ENCODE data around the gene FBXW8.
A peak's percentile ranks its signal among the peaks of the same experiment; 100 is the strongest.

FBXW8 gene, protein sequence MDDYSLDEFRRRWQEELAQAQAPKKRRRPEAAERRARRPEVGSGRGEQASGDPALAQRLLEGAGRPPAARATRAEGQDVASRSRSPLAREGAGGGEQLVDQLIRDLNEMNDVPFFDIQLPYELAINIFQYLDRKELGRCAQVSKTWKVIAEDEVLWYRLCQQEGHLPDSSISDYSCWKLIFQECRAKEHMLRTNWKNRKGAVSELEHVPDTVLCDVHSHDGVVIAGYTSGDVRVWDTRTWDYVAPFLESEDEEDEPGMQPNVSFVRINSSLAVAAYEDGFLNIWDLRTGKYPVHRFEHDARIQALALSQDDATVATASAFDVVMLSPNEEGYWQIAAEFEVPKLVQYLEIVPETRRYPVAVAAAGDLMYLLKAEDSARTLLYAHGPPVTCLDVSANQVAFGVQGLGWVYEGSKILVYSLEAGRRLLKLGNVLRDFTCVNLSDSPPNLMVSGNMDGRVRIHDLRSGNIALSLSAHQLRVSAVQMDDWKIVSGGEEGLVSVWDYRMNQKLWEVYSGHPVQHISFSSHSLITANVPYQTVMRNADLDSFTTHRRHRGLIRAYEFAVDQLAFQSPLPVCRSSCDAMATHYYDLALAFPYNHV

DNA sequence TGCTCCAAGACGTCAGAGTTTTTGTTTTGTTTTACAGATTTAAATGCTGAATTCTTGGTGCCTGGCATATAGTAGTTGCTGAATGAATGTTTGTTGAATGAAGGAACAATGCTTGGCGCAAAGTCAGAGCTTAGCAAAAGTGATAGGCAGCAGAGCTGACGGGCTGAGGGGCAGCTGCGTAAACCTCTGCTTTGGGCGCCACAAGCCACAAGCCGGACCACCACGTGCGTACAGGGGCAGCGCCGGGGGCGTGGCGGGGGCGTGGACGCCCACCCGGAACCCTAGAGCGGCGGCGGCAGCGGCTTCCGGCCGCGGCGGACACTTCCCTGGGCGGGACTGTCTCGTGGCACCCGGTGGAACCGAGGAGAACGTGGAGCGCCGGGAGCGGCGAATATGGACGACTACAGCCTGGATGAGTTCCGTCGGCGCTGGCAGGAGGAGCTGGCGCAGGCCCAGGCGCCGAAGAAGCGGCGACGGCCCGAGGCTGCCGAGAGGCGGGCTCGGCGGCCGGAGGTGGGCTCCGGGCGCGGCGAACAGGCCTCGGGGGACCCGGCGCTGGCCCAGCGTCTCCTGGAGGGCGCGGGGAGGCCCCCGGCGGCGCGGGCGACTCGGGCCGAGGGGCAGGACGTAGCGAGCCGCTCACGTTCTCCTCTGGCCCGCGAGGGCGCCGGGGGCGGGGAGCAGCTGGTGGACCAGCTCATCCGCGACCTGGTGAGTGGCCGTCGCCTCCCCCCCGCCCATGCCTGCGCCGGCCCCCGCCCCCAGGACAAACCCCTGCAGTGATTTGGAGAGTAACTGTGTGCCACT is at the start of gene FBXW8:
Gene FBXW8 (plus strand): TSS at position 306 of the 807 bp plus-strand sequence. CDS start 88 bp downstream, at position 394.
- H3K4me3 Mint-ChIP-seq = peak within 1 kb of the TSS; percentile 88
- no peaks in the 10 kb centered on the region for H3K9me3 Mint-ChIP-seq
- peaks cover 38% of the 10 kb centered on the region for H3K4me1 Mint-ChIP-seq
- peaks cover 29% of the 10 kb centered on the region for H3K36me3 Mint-ChIP-seq
- CTCF ChIA-PET = no interaction called here
- peak within 1 kb of the TSS; percentile 81 for H3K27ac Mint-ChIP-seq
- H3K27me3 Mint-ChIP-seq = peaks cover 32% of the 10 kb centered on the region
- DNase-seq = peak; percentile 78

DNA sequence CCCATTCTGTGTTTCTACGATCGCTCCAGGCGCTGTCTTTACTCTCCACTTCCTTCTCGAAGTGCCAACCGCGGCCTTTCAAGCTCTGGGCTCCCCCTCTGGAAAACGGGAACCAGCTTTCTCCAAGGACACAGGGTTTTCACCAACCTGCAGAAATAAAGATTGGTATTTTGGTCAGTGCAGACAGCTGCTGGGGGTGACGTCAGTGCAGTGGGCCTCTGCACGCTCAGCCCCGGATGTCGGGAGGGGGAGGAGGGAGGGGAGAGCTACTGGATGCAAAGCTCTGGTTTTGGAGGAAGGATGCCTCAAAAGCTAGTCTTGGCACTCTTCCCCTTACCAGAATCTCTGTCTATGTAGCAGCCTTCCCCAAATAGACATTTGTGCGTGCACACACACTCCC is 49.4 kb upstream of the FBXW8 start:
- Mint-ChIP-seq H3K27ac (no peak overlapping the region), H3K36me3 (no peaks in the 10 kb centered on the region), H3K9me3 (no peaks in the 10 kb centered on the region), H3K4me1 (peaks cover 16% of the 10 kb centered on the region), H3K4me3 (no peak overlapping the region), H3K27me3 (peaks cover 72% of the 10 kb centered on the region)
- DNase-seq = peak; percentile 73
- CTCF ChIA-PET = interaction anchor here (0.8 kb wide), 1 partner anchor 253 kb away, joined by 3 read pairs; no protein-coding TSS in a partner anchor

DNA sequence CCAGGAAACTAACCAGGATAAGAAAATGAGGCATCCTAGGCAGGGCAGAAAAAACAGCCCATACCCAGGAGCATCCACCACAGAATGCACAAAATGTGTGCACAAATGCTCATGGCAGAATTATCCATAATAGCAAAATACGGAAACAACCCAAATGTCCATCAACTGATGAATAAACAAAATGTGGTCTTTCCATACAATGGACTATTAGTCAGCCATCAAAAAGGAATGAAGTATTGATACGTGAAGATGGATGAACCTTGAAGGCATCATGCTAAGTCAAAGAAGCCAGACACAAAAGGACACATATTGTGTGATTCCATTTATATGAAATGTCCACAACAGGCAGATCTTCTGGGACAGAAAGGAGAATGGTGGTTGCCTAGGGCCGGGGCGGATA is 48.6 kb upstream of the FBXW8 start:
- CTCF ChIA-PET = interaction anchor here (1.5 to 2.1 kb wide), 2 partner anchors 11 to 47 kb away, joined by 3 to 6 read pairs; no protein-coding TSS in a partner anchor
- Mint-ChIP-seq H3K4me3 (no peak overlapping the region), H3K27ac (no peak overlapping the region), H3K4me1 (peaks cover 16% of the 10 kb centered on the region), H3K9me3 (no peaks in the 10 kb centered on the region), H3K27me3 (peaks cover 66% of the 10 kb centered on the region), H3K36me3 (no peaks in the 10 kb centered on the region)
- no peak for DNase-seq

DNA sequence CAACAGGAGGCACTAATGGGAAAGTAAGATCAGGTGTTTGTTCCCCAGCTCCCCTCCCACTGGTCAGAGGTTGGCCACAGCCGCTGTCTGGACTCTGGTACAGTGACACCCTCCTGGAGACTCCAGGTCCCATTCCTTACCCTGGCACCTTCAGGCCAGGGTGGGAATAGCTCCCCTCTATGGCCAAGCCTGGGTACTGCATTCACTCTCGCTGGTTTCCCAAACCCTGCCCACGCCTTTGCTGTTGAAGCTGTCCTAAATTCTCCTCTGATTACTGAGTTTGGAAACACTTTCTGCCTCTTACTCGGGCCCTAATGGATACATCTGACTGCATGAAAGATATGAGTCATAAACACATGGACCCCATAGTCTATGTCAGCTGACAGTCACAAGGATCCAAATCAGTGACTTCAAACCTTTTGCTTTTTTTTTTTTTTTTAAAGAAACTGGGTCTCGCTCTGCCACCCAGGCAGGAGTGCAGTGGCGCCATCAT is 47.4 kb upstream of the FBXW8 start:
- peaks cover 16% of the 10 kb centered on the region for H3K4me1 Mint-ChIP-seq
- no peaks in the 10 kb centered on the region for H3K9me3 Mint-ChIP-seq
- H3K4me3 Mint-ChIP-seq = no peak overlapping the region
- peaks cover 57% of the 10 kb centered on the region for H3K27me3 Mint-ChIP-seq
- no peak for DNase-seq
- H3K27ac Mint-ChIP-seq = no peak overlapping the region
- CTCF ChIA-PET = interaction anchor here (0.6 to 2.1 kb wide), 6 partner anchors 10 to 137 kb away, joined by 3 to 6 read pairs (median 3); no protein-coding TSS in a partner anchor
- no peaks in the 10 kb centered on the region for H3K36me3 Mint-ChIP-seq

DNA sequence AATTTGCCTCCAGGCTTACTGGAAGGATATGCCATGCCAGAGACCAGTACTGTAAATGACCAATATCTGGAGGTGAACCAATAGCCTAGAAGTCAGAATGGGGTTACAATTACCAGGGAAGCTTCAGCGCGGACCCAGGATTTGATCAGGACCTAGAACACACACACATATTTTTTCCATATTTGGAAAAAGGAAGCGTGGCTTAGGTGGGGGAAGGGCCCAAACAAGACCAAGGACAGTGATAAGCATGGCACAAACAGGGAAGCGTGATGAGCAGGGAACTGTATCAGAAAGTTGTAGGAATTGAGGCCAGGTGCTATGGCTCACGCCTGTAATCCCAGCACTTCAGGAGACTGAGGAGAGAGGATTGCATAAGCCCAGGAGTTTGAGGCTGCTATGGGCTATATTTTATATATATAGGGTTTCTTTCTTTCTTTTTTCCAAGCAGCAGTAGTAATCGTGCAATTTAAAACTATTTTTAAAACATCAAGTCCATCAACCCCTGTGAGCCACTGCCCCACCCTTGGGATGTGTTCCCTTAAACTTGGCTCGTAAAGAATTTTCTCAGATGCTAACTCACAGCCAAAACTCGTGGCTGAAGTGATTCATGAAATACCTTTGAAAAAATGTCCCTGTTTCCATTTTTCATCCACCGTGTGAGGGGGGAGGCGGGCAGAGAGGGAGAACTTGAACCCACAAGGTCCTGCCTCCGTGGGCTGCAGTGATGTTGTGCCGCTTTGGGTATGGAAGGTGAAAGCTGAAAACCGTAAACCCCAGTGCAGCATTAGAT is 46.2 kb upstream of the FBXW8 start:
- H3K9me3 Mint-ChIP-seq = no peaks in the 10 kb centered on the region
- H3K27me3 Mint-ChIP-seq = peaks cover 47% of the 10 kb centered on the region
- no peak overlapping the region for H3K27ac Mint-ChIP-seq
- peaks cover 16% of the 10 kb centered on the region for H3K4me1 Mint-ChIP-seq
- CTCF ChIA-PET = interaction anchor here (1.3 to 2.1 kb wide), 2 partner anchors 9 to 15 kb away, joined by 4 to 6 read pairs; no protein-coding TSS in a partner anchor
- H3K36me3 Mint-ChIP-seq = no peaks in the 10 kb centered on the region
- no peak for DNase-seq
- H3K4me3 Mint-ChIP-seq = no peak overlapping the region

DNA sequence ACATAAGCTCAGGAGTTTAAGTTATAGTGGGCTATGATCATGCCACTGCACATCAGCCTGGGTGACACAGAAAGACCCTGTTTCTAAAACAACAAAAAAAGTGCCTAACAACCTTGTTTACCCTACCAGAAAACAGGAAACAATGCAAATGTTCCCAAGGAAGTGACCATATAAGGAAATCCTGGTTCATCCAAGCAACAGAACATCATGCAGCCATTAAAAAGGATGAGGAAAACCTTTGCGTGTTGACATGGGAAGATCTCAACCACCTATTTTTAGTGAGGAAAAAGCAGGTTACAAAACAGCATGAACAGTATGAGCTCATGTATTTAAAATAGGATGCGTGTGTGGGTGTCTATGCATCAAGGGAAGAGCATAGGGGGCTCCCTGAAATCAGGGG is 43.2 kb upstream of the FBXW8 start:
- Mint-ChIP-seq H3K27ac (no peak overlapping the region), H3K9me3 (no peaks in the 10 kb centered on the region), H3K4me1 (peaks cover under 1% of the 10 kb centered on the region), H3K4me3 (no peak overlapping the region), H3K36me3 (no peaks in the 10 kb centered on the region), H3K27me3 (peaks cover 35% of the 10 kb centered on the region)
- no peak for DNase-seq
- CTCF ChIA-PET = no interaction called here

DNA sequence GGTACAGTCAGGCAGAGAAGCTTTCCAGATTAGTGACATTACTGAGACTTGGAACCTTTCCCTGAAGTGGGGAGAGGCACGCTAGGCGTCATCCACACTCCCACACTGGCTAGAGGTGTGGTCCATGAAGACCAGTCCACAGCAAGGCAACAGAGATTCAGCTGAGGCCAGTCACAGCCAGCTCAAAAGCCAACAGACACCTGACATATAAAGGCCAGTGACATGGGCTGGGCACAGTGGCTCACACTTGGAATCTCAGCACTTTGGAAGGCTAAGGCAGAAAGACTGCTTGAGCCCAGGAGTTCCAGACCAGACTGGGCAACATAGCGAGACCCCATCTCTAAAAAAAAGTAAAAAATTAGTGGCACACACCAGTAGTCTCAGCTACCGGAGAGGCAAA is 40.4 kb upstream of the FBXW8 start:
- no peak for DNase-seq
- Mint-ChIP-seq H3K36me3 (no peaks in the 10 kb centered on the region), H3K27ac (no peak overlapping the region), H3K4me3 (no peak overlapping the region), H3K9me3 (peaks cover 2% of the 10 kb centered on the region), H3K27me3 (peaks cover 43% of the 10 kb centered on the region), H3K4me1 (peaks cover 16% of the 10 kb centered on the region)
- CTCF ChIA-PET = interaction anchor here (0.6 kb wide), 1 partner anchor 244 kb away, joined by 3 read pairs; no protein-coding TSS in a partner anchor

DNA sequence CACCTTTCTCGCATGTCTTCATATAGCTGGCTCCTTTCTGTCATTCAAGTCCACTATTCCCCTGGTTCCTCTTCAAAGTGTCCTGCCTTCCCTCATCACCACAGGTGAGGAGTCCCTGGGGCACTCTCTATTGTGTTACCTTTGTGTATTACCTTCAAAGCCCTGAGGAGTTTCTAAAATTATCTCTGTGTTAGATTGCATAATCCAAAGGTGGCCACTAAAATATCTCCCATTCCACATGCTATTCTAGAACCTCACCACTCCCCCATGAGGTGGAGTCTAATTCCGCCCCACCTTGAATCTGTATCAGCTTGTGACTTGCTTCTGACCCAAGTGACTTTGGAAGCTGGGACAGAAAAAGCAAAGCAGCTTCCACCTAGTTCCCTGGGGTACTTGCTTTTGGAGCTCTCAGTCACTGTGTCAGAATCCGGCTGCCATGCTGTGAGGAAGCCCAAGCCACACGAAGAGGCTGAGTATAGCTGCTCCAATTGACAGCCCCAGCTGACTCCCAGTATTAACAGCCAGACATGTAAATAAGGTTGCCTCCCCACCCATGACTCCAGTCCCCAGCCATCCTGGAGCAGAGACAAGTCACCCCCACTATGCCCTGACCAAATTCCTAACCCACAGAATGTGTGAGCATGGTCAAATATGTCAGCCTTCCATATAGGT is 36.3 kb upstream of the FBXW8 start:
- Mint-ChIP-seq H3K4me1 (peaks cover 28% of the 10 kb centered on the region), H3K27ac (no peak overlapping the region), H3K36me3 (peaks cover 2% of the 10 kb centered on the region), H3K9me3 (peaks cover 2% of the 10 kb centered on the region), H3K27me3 (peaks cover 80% of the 10 kb centered on the region), H3K4me3 (no peak overlapping the region)
- CTCF ChIA-PET = no interaction called here
- DNase-seq = no peak

DNA sequence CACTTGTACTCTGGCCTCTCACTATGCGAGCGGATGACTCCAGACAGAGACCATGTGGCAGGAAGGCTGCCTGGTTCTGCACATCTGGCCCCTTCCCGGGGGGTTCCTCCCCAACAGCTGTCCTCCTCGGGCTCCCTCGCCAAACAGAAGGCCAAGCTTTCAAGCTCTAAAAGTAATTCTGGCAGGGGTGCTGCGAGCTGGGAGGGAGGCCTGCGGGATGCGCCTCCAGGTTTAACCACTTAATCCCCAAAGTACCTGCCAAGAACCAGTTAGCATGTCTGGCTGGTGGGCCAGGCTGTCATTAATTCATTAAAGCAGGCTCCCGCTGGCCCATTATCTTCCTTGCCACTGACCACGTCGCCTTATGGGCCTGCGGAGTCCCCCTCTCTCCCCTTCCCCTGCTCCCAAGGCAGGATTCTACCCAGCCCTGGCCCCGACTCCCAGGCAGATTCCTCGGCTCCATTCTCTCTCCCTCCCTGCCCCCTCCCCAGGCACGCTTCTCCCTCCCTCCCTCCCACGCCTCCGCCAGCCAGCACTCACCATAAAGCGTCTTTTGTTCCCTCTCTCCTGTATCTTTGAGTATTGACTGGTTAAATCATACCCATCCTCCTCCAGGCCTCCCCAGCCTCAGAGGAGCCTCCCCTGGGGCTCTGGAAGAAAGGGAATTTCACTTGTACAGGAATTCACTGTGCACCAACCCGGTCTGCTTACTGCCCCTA is 34.4 kb upstream of the FBXW8 start:
- Mint-ChIP-seq H3K4me1 (peaks cover 39% of the 10 kb centered on the region), H3K27me3 (peaks cover 89% of the 10 kb centered on the region), H3K36me3 (peaks cover 2% of the 10 kb centered on the region), H3K4me3 (no peak overlapping the region), H3K9me3 (peaks cover 2% of the 10 kb centered on the region), H3K27ac (no peak overlapping the region)
- CTCF ChIA-PET = no interaction called here
- no peak for DNase-seq

DNA sequence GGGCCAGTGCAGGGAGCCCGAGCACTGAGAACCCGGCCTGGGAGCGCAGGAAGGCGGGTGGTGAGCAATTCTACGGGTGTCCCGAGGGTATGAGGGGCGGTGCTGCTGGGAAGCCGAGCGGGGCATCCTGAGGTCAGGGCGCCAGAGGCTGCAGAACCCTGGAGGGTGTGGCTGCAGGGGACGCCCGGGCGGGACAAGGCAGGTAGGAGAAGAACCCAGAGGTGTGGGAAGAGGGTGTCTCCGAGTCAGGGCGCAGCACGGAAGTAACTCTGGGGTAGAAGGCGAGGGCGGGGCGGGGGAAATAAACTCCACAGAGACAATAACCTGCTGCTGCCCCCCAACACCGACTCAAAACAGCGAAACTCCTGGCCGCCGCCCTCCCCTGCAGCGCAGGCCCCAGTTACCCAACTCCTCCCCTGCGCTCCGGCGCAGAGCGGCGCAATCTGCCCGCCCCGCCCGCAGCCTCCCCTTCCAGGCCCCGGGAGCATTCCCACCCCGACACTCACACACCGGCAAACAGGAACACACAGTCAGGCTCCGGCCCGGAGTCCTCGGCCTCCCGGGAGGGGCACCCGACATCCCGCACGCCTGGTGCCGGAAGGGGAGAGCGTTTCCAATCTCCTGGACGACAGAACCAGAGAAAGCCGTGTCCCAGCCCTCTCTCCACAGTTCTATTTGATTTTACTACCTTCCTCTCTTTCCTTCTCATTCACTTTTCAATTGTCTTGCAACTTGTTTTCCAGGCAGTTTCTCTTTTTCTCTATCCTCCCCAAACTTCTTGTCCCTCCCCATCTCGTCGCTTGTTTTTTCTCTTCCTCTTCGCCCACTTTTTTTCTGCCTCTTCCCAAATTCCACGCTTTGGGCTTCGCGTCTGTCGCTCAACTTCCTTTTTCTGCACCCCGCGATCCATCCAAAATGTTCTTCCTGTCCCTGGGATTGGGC is 31.9 kb upstream of the FBXW8 start:
- peaks cover 94% of the 10 kb centered on the region for H3K27me3 Mint-ChIP-seq
- CTCF ChIA-PET = no interaction called here
- H3K4me3 Mint-ChIP-seq = peak overlapping the region; percentile 73
- H3K9me3 Mint-ChIP-seq = peaks cover 2% of the 10 kb centered on the region
- H3K27ac Mint-ChIP-seq = no peak overlapping the region
- peaks cover 42% of the 10 kb centered on the region for H3K4me1 Mint-ChIP-seq
- peaks cover 2% of the 10 kb centered on the region for H3K36me3 Mint-ChIP-seq
- DNase-seq = peak; percentile 29

DNA sequence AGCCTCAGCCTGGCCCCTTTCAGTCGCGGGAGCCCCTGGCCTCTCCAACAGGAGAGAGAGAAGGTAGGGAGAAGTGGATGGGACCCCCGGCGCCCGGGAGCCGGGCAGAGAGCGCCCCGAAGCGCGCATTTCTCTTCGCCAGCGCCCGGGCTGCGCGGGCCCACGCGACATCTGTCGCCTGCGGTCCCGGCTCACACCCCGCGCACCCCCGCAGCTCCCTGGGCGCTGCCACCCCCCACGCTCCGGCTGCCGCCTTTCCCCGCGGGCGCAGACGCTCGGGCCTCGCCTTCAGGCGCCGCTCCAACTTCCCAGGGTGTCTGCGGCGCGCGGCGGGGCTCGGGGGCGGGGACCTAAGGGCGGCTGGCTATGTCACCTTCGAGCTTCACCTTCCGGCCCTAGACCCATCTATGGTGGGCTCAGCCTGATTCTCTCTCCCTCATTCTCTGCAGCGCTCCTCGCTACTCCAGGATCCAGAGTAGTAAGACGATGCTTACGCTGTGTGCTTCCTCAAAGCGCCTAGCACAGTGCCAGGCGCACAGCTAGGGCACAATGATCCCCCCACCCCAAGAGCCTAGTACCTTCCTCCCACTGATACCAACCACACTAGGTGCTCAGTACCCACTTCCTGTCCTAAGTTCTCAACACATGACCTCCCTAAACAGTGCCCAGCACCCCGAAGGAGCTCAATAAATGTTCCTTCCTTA is 31.1 kb upstream of the FBXW8 start:
- no peak overlapping the region for H3K27ac Mint-ChIP-seq
- peaks cover 93% of the 10 kb centered on the region for H3K27me3 Mint-ChIP-seq
- DNase-seq = peak; percentile 38
- H3K4me3 Mint-ChIP-seq = peak overlapping the region; percentile 73
- CTCF ChIA-PET = interaction anchor here (1.1 to 3.3 kb wide), 2 partner anchors 16 to 176 kb away, joined by 4 to 17 read pairs; no protein-coding TSS in a partner anchor
- peaks cover 2% of the 10 kb centered on the region for H3K9me3 Mint-ChIP-seq
- peaks cover 35% of the 10 kb centered on the region for H3K4me1 Mint-ChIP-seq
- peaks cover 2% of the 10 kb centered on the region for H3K36me3 Mint-ChIP-seq

All from activated naive CD4-positive, alpha-beta T cell treated with anti-CD3 and anti-CD28 coated beads, Interleukin-2, amount 10 ng/mL, durations not matched to agents 7 days and 5 days (primary cell).